Measurements from ENCODE around the gene KLK3.

GRCh38 chr19:50909240-50910070 is 54.7 kb downstream of the KLK3 start:
- TF ChIP-seq EP300 (IDR thresholded peaks at IDR 0.05; ENCODE audit: borderline replicate concordance): no peak
- TF ChIP-seq EGR1 (IDR thresholded peaks at IDR 0.05): no peak
- no peak for TF ChIP-seq REST (IDR thresholded peaks at IDR 0.05; ENCODE audit: low read depth)
- TF ChIP-seq CREB1 (IDR thresholded peaks at IDR 0.05; ENCODE audit: low read depth): no peak
- TF ChIP-seq CEBPB (IDR thresholded peaks at IDR 0.05): no peak
- no peak for TF ChIP-seq MAX (IDR thresholded peaks at IDR 0.05)
- no peak for TF ChIP-seq TAF1 (IDR thresholded peaks at IDR 0.05; ENCODE audit: low read depth)
- TF ChIP-seq YY1 (IDR thresholded peaks at IDR 0.05; ENCODE audit: low read depth): no peak
- TF ChIP-seq TEAD4 (IDR thresholded peaks at IDR 0.05): no peak
- no peak for TF ChIP-seq RAD21 (IDR thresholded peaks at IDR 0.05; ENCODE audit: low read depth)
- no peak for TF ChIP-seq FOXM1 (IDR thresholded peaks at IDR 0.05; ENCODE audit: borderline replicate concordance, low read depth)
- TF ChIP-seq ZBTB7A (IDR thresholded peaks at IDR 0.05; ENCODE audit: low read depth): no peak
- TF ChIP-seq NFIC (IDR thresholded peaks at IDR 0.05): no peak
- TF ChIP-seq TCF12 (IDR thresholded peaks at IDR 0.05; ENCODE audit: low read depth): no peak

Measured in Ishikawa (cell line).